Transverse colon (tissue), 4 donors: ENCODE data around the gene GSTO1. TPM values are rescaled to one million over a fixed set of nuclear protein-coding genes. Genes with fewer than 3 reads are reported as not detected.

ENCODE experiments used
- DNase-seq: peaks from one replicate; pipeline ENCODE4 v3.0.0-alpha.2; 2019
- H3K27ac ChIP-seq, 4 donors: fragments of 200-600 bp; sonication (generic); 2 replicates each; pipeline ENCODE4 v1.5.1; 2016 to 2018; ENCODE audit warnings: inconsistent platforms in 4 of 4
- H3K27me3 ChIP-seq: fragments of 200-600 bp; sonication (generic); 2 replicates; pipeline ENCODE4 v1.5.1; 2017; ENCODE audit warnings: inconsistent platforms
- H3K36me3 ChIP-seq, 4 donors: fragments of 200-600 bp; sonication (generic); 2 replicates each; pipeline ENCODE4 v1.5.1; 2017 to 2019; ENCODE audit warnings: inconsistent platforms in 4 of 4
- H3K4me1 ChIP-seq, 4 donors: fragments of 200-600 bp; sonication (generic); 2 replicates each; pipeline ENCODE4 v1.5.1; 2017 to 2020; ENCODE audit warnings: inconsistent platforms in 4 of 4
- H3K4me3 ChIP-seq, 4 donors: fragments of 200-600 bp; sonication (generic); 1 replicate in 1 of 4; 2 replicates in 3 of 4; pipeline versions ENCODE4 v1.5.1 to v1.6.1; 2017 to 2019; ENCODE audit warnings: inconsistent platforms in 4 of 4
- H3K9me3 ChIP-seq, 2 donors: fragments of 200-600 bp; sonication (generic); 2 replicates each; pipeline ENCODE4 v1.5.1; 2017 to 2019; ENCODE audit warnings: inconsistent platforms in 2 of 2
- CTCF ChIP-seq, 5 experiments: fragments of 200-600 bp in 3 of 5; fragments of 450-650 bp in 2 of 5; sonication (generic) in 3 of 5; IDR thresholded peaks; 1 replicate in 2 of 5; 2 replicates in 3 of 5; pipeline ENCODE4 v1.5.1; 2016 to 2017; ENCODE audit warnings: antibody characterized with exemption in 5 of 5, inconsistent platforms in 3 of 5, mild to moderate bottlenecking in 2 of 5, moderate library complexity in 1 of 5
- EP300 ChIP-seq: sonication (generic); formaldehyde crosslinking; IDR thresholded peaks from one replicate; pipeline ENCODE4 v1.6.1; 2017; ENCODE audit warnings: antibody characterized with exemption, low read depth
- POLR2A ChIP-seq: fragments of 450-650 bp; IDR thresholded peaks from one replicate; pipeline ENCODE4 v1.6.1; 2016; ENCODE audit warnings: antibody characterized with exemption, mild to moderate bottlenecking, moderate library complexity
- POLR2AphosphoS5 ChIP-seq, 3 donors: sonication (generic); formaldehyde crosslinking; IDR thresholded peaks; one replicate each; pipeline ENCODE4 v1.6.1; 2016; ENCODE audit warnings: antibody characterized with exemption in 3 of 3
- WGBS, 2 donors: methylation state at CpG; one replicate each; pipeline ENCODE4 v1.1.5; 2018; ENCODE audit warnings: low coverage in 1 of 2; 5-methylcytosine and 5-hydroxymethylcytosine counted together
- in situ Hi-C, 4 donors: fragments of 200-750 bp; cut with MboI; loops; one replicate each; pipeline versions ENCODE4 v1.15.0 to v1.15.1; 2017; ENCODE audit warnings: low sequenced_read_pairs in 3 of 4, low pct_ligation_motif_present in 1 of 4, low pct_unique_long_range_greater_than_20kb in 1 of 4
- intact Hi-C: fragments of 100-400 bp; cut with DNase I; formaldehyde crosslinking; loops from one replicate; pipeline ENCODE4 v1.15.1; 2023; ENCODE audit warnings: low total_unique reads
- total RNA-seq, 4 donors: library from RNA; depleted of rRNA; stranded (reverse); fragments of >200 nt; gene quantifications; one replicate each; pipeline ENCODE4 v1.1.0, GENCODE V29; 2016

Gene GSTO1
- total RNA-seq, 4 donors from 2014 or later: 21.3 to 66.2 (median 45.9) TPM

- whole genome bisulfite sequencing, 2 donors: 80 to 81% methylated on average over 1 to 3 of the region's 3 CpGs
Measured at GRCh38 chr10:104301907-104302690, 47.4 kb downstream of the GSTO1 start.

DNA sequence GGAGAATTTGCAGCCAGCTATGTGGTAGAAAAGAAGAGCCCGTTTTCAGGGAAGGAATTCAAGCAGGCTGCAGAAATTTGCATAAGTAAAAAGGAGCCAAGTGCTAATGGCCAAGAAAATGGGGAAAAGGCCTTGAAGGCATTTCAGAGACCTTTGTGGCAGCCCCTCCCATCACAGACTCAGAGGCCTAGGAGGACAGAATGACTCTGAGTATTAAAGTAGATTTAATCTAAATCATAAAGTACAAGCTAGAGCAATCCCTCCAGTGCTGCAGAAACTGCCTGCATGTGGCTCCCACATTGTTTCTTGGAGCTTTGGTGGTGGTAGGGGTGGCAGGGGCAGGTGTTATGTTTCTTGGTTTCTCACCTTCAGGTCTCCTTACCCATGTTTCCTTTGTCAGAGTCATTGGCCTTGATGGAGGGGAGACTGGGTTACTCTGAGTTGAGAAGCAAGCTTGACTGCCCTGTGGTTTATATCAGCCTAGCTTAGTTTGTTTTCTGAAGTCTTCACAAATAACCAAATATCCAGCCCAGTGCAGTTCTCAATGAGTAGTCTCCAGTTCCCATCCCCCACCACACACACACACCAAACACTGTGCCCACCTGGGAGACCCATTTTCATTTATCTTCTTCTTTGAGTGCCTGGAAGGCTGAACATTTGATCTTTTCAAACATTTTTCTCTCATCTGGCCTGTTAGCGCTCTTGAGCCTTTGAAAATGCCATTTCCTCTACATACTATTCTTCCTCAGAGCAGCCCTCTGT lies 49.1 kb downstream of the GSTO1 start:
- in situ Hi-C loops: loop anchor here in 1 of 4 donors (5.0 kb wide), 1 partner anchor 44 kb away; no protein-coding TSS in a partner anchor

More at GRCh38 chr10:104301907-104302690, 47.4 kb downstream of the GSTO1 start:
- H3K4me1 ChIP-seq: peaks cover 0 to 15% (median 7%) of the 10 kb centered on the region in 4 donors
- no peak for DNase-seq
- peak overlapping the region in 1 of 4 donors; percentile 78 for H3K27ac ChIP-seq
- in situ Hi-C loops (loop anchor here in 1 of 4 donors (5.0 kb wide), 1 partner anchor 45 kb away; no protein-coding TSS in a partner anchor), intact Hi-C loops (no loop called here)
- no peak for TF ChIP-seq POLR2AphosphoS5 (IDR thresholded peaks at IDR 0.05)
- no peak for TF ChIP-seq CTCF (IDR thresholded peaks at IDR 0.05)
- no peak for TF ChIP-seq EP300
- TF ChIP-seq POLR2A: no peak
- H3K9me3 ChIP-seq: no peaks in the 10 kb centered on the region
- no peaks in the 10 kb centered on the region for H3K27me3 ChIP-seq
- H3K4me3 ChIP-seq: no peak overlapping the region
- no peaks in the 10 kb centered on the region for H3K36me3 ChIP-seq

GRCh38 chr10:104304356-104304745 lies 49.7 kb downstream of the GSTO1 start:
- no peak for DNase-seq
- Histone ChIP-seq H3K9me3 (no peaks in the 10 kb centered on the region), H3K4me3 (no peak overlapping the region), H3K27ac (no peak overlapping the region), H3K36me3 (no peaks in the 10 kb centered on the region), H3K27me3 (no peaks in the 10 kb centered on the region), H3K4me1 (peaks cover 0 to 18% (median 7%) of the 10 kb centered on the region in 4 donors)
- TF ChIP-seq EP300 (no peak), POLR2AphosphoS5 (IDR thresholded peaks at IDR 0.05) (no peak), CTCF (IDR thresholded peaks at IDR 0.05) (no peak), POLR2A (no peak)
- intact Hi-C loops: no loop called here
- WGBS, 2 donors: 85 to 100% methylated on average over 2 to 4 of the region's 4 CpGs
- in situ Hi-C loops: loop anchor here in 1 of 4 donors (5.0 kb wide), 1 partner anchor 43 kb away; no protein-coding TSS in a partner anchor

More for the DNA sequence above, 49.1 kb downstream of the GSTO1 start:
- no peak for DNase-seq
- WGBS, 2 donors: 50% methylated on average over 2 of the region's 2 CpGs
- no peak for TF ChIP-seq POLR2AphosphoS5 (IDR thresholded peaks at IDR 0.05)
- no peak for TF ChIP-seq CTCF (IDR thresholded peaks at IDR 0.05)
- no peak for TF ChIP-seq EP300
- TF ChIP-seq POLR2A: no peak
- Histone ChIP-seq H3K36me3 (no peaks in the 10 kb centered on the region), H3K9me3 (no peaks in the 10 kb centered on the region), H3K4me1 (peaks cover 0 to 18% (median 7%) of the 10 kb centered on the region in 4 donors), H3K27ac (no peak overlapping the region), H3K4me3 (no peak overlapping the region), H3K27me3 (no peaks in the 10 kb centered on the region)
- intact Hi-C loops: no loop called here

DNA sequence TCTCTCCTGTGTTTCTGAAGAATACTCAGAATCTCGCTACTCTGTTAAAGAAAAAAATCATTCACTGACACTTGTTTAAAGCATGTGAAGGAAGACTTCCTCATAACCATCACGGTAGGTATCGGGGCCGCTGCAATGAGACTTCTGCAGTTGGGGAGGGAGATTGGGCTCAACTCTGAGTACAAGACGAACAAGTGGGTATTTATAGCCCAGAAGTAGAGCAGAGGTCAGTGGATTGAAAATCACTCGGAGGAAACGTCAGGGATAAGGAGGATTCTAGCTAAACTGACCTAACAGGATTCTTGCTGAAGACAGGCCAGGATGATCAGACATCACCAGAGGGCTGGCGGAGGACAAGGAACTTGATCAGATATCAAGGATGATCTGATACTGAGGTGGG lies 50.2 kb downstream of the GSTO1 start:
- in situ Hi-C loops (loop anchor here in 1 of 4 donors (5.0 kb wide), 1 partner anchor 42 kb away; no protein-coding TSS in a partner anchor), intact Hi-C loops (loop anchor here (5.0 kb wide), 1 partner anchor 47 kb away; the partner anchor contains the start of gene CFAP58)
- Histone ChIP-seq H3K4me1 (peaks cover 0 to 18% (median 7%) of the 10 kb centered on the region in 4 donors), H3K27me3 (no peaks in the 10 kb centered on the region), H3K9me3 (no peaks in the 10 kb centered on the region), H3K36me3 (no peaks in the 10 kb centered on the region), H3K4me3 (no peak overlapping the region), H3K27ac (peak overlapping the region in 1 of 4 donors; percentile 19)
- 66 to 68% methylated on average over 5 to 8 of the region's 8 CpGs for WGBS, 2 donors
- TF ChIP-seq CTCF (IDR thresholded peaks at IDR 0.05) (no peak), POLR2AphosphoS5 (IDR thresholded peaks at IDR 0.05) (no peak), EP300 (no peak), POLR2A (no peak)
- DNase-seq: no peak
